Parathyroid adenoma (tissue), 2 donors: ENCODE data around the gene ABHD12.

Experiments used
- H2AFZ ChIP-seq: fragments of 300-600 bp; sonication (generic); one replicate; pipeline ENCODE4 v1.7.0; 2017; ENCODE audit warnings: antibody characterized with exemption, mild to moderate bottlenecking
- H3K27ac ChIP-seq: fragments of 300-600 bp; sonication (generic); one replicate; pipeline ENCODE4 v1.7.0; 2017
- H3K27me3 ChIP-seq: fragments of 300-600 bp; sonication (generic); one replicate; pipeline ENCODE4 v1.7.0; 2017; ENCODE audit warnings: low read length; ENCODE audit not compliant: control insufficient read depth, insufficient read depth
- H3K36me3 ChIP-seq: fragments of 300-600 bp; sonication (generic); one replicate; pipeline ENCODE4 v1.7.0; 2017; ENCODE audit warnings: low read length; ENCODE audit not compliant: control insufficient read depth, insufficient read depth
- H3K4me1 ChIP-seq: fragments of 300-600 bp; sonication (generic); one replicate; pipeline ENCODE4 v1.7.0; 2017; ENCODE audit warnings: control low read depth
- H3K4me2 ChIP-seq: fragments of 300-600 bp; sonication (generic); one replicate; pipeline ENCODE4 v1.7.0; 2017; ENCODE audit warnings: low read length
- H3K4me3 ChIP-seq: fragments of 300-600 bp; sonication (generic); one replicate; pipeline ENCODE4 v1.7.0; 2017; ENCODE audit warnings: low read depth, low read length
- H3K79me2 ChIP-seq: fragments of 300-600 bp; sonication (generic); one replicate; pipeline ENCODE4 v1.7.0; 2017; ENCODE audit warnings: control low read depth
- H3K9ac ChIP-seq: fragments of 300-600 bp; sonication (generic); one replicate; pipeline ENCODE4 v1.7.0; 2017; ENCODE audit warnings: mild to moderate bottlenecking
- H3K9me3 ChIP-seq: fragments of 300-600 bp; sonication (generic); one replicate; pipeline ENCODE4 v1.7.0; 2017; ENCODE audit warnings: low read length; ENCODE audit not compliant: control insufficient read depth
- CTCF ChIP-seq: fragments of 300-600 bp; sonication (generic); IDR thresholded peaks from one replicate; pipeline ENCODE4 v1.7.0; 2017; ENCODE audit warnings: antibody characterized with exemption, mild to moderate bottlenecking
- donor health status: primary hyperparathyroidism.

ABHD12 gene

GRCh38 chr20:25353353-25353746 is 37.3 kb downstream of the ABHD12 start:
- Histone ChIP-seq H2AFZ (no peak overlapping the region), H3K27me3 (no peaks in the 10 kb centered on the region), H3K27ac (no peak overlapping the region), H3K9me3 (no peaks in the 10 kb centered on the region), H3K9ac (no peak overlapping the region), H3K4me1 (no peaks in the 10 kb centered on the region), H3K4me2 (no peak overlapping the region), H3K36me3 (no peaks in the 10 kb centered on the region), H3K79me2 (peaks cover under 1% of the 10 kb centered on the region), H3K4me3 (no peak overlapping the region)
- no peak for TF ChIP-seq CTCF

- H3K79me2 ChIP-seq: peaks cover 2% of the 10 kb centered on the region
- H3K27me3 ChIP-seq: no peaks in the 10 kb centered on the region
- H3K9me3 ChIP-seq: no peaks in the 10 kb centered on the region
- TF ChIP-seq CTCF: no peak
- no peak overlapping the region for H3K4me2 ChIP-seq
- no peak overlapping the region for H2AFZ ChIP-seq
- no peaks in the 10 kb centered on the region for H3K36me3 ChIP-seq
- no peak overlapping the region for H3K9ac ChIP-seq
- H3K27ac ChIP-seq: no peak overlapping the region
- H3K4me1 ChIP-seq: no peaks in the 10 kb centered on the region
- no peak overlapping the region for H3K4me3 ChIP-seq
Observed at GRCh38 chr20:25352746-25353145, 37.9 kb downstream of the ABHD12 start.

- Histone ChIP-seq H3K4me1 (no peaks in the 10 kb centered on the region), H2AFZ (no peak overlapping the region), H3K36me3 (no peaks in the 10 kb centered on the region), H3K4me2 (no peak overlapping the region), H3K79me2 (peaks cover 3% of the 10 kb centered on the region), H3K4me3 (no peak overlapping the region), H3K27ac (no peak overlapping the region), H3K9me3 (no peaks in the 10 kb centered on the region), H3K27me3 (no peaks in the 10 kb centered on the region), H3K9ac (no peak overlapping the region)
- TF ChIP-seq CTCF: no peak
Observed at GRCh38 chr20:25351024-25351360, 39.6 kb downstream of the ABHD12 start.

GRCh38 chr20:25346349-25346748 is 44.3 kb downstream of the ABHD12 start:
- no peaks in the 10 kb centered on the region for H3K4me1 ChIP-seq
- no peak overlapping the region for H3K27ac ChIP-seq
- TF ChIP-seq CTCF: no peak
- H3K4me3 ChIP-seq: no peak overlapping the region
- no peak overlapping the region for H2AFZ ChIP-seq
- H3K79me2 ChIP-seq: peaks cover 17% of the 10 kb centered on the region
- H3K36me3 ChIP-seq: no peaks in the 10 kb centered on the region
- no peak overlapping the region for H3K4me2 ChIP-seq
- H3K9me3 ChIP-seq: no peaks in the 10 kb centered on the region
- H3K9ac ChIP-seq: no peak overlapping the region
- no peaks in the 10 kb centered on the region for H3K27me3 ChIP-seq

- Histone ChIP-seq H3K4me3 (no peak overlapping the region), H3K4me1 (no peaks in the 10 kb centered on the region), H3K4me2 (no peak overlapping the region), H3K9me3 (no peaks in the 10 kb centered on the region), H2AFZ (no peak overlapping the region), H3K36me3 (no peaks in the 10 kb centered on the region), H3K9ac (no peak overlapping the region), H3K79me2 (peaks cover 21% of the 10 kb centered on the region), H3K27me3 (no peaks in the 10 kb centered on the region), H3K27ac (no peak overlapping the region)
- no peak for TF ChIP-seq CTCF
Observed at GRCh38 chr20:25345721-25346120, 44.9 kb downstream of the ABHD12 start.
